ENCODE data around the gene ZRANB2. TPM values are rescaled to one million over a fixed set of nuclear protein-coding genes. Genes with fewer than 3 reads are reported as not detected.
A peak's percentile ranks its signal among the peaks of the same experiment; 100 is the strongest.

The ZRANB2 gene, protein sequence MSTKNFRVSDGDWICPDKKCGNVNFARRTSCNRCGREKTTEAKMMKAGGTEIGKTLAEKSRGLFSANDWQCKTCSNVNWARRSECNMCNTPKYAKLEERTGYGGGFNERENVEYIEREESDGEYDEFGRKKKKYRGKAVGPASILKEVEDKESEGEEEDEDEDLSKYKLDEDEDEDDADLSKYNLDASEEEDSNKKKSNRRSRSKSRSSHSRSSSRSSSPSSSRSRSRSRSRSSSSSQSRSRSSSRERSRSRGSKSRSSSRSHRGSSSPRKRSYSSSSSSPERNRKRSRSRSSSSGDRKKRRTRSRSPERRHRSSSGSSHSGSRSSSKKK
- 46.0 TPM for total RNA-seq
- long read RNA-seq, transcript ZRANB2-201 (11 exons, 2,821 nt) = major isoform, 40 of 91 reads
- long read RNA-seq, transcript ZRANB2-202 (10 exons, 3,078 nt) = minor isoform, 31 of 91 reads
- long read RNA-seq, partial matches to known transcripts = 8 of 91 reads
- long read RNA-seq, other reads (novel, unspliced or antisense) = 10 of 91 reads

DNA sequence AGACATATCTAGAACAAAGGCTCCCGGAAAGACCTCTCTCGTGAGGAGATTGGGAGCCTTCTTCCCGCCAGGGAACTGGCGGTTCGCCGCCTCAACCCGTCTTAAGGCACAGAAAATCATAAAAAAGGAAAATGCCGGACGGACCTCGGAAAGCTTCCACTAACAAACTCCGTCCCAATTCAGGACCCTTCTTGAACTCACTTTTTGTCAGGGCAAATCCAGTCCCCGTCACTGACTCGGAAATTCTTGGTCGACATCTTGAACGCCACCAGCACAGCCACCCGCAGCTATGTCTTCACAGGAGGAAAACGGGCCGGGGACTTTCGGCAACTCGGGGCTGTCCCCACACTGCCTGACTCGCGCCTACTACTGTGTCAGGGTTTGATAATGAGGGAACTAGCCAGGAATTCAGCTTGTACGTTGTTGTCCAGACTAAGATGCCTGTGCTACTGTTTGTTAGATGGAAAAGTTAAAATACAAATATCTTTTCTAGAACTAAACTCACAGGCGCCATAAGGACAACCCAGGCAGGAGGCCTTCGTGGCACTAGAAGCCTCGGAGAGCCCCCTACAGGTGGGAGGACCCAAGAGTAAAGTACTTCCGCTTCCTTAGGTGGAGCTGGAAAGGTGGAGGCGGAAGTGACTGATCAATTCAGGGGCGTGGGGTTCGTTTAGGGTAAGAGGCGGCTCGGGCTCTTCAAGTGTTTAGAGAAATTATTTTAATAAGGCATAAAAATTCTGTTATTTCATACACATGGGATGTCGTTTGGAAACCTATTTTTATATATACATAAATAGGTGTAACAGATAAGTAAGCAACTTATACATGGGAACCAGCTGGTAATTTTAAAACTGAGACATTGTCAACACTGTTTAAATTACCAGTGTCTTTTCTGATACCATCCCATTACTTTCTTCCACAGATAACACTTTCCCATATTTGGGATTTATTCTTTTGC lies at the start of gene ZRANB2:
Gene ZRANB2, minus strand, starts transcription at position 297 of the 958 bp plus-strand sequence. Its CDS starts 40 bp downstream, at position 257.
- intact Hi-C loops (cut with DNase I) = no loop called here
- peak; percentile 92 for DNase-seq
- peak; percentile 99 for ATAC-seq (ENCODE audit: poor library complexity)

DNA sequence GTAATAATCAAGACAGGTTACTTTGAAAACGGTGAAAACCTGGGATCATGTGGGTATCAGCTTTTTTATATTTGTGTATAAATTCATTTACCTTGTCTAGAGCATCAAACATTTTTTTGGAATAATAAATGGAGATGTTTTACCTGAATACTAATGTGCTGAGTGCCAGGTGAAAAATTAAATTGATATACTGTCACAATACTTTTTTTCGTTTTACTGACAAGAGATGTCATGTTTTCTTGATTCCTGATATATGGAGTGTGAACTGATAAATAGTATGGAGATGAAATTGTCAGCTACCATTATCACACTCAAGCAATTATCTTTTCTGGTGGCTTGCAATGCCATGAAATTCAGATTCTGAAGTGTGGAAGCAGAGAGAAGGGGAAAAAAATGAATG lies 47.2 kb upstream of the ZRANB2 start:
- no peak for DNase-seq
- intact Hi-C loops (cut with DNase I) = no loop called here
- ATAC-seq (ENCODE audit: poor library complexity) = no peak

DNA sequence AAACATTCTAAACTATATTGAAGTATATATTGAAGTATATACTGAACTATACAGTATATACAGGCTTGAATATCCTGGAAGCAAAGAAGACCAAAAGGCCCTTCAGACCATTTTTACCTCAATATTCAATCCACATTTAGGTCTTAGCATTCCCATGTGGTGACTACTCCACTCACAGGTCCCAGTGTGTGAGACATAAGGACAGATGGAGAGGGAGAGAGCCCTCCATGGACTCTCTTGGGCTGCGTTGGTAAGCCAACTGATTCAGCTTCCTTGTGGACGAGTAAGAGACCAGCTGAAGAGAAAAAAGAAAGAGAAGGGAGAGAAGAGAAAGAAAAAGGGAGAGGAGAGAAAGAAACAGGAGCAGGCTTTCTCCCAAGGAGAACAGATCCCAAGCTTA lies 37.3 kb upstream of the ZRANB2 start:
- no peak for ATAC-seq (ENCODE audit: poor library complexity)
- intact Hi-C loops (cut with DNase I) = no loop called here
- no peak for DNase-seq

DNA sequence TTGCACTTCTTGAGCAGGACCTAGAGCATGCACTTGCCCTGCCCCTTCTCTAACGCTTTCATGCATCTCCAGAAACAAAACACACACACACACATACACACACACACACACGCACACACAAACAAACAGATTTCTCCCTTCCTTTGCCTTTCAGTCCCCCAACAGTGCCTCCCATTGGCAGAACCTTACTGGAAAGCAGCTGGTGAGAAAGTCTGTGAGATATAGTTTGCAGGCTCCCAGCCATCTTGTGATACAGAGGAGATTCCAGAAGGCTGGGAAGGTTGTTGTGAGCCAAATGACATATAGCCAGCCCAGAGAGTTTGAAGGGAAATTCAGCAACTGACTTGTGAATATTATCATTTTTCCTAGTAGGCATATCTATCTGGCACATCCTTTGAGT lies 35.9 kb upstream of the ZRANB2 start:
- ATAC-seq (ENCODE audit: poor library complexity) (no peak), DNase-seq (no peak)
- intact Hi-C loops (cut with DNase I) = no loop called here

DNA sequence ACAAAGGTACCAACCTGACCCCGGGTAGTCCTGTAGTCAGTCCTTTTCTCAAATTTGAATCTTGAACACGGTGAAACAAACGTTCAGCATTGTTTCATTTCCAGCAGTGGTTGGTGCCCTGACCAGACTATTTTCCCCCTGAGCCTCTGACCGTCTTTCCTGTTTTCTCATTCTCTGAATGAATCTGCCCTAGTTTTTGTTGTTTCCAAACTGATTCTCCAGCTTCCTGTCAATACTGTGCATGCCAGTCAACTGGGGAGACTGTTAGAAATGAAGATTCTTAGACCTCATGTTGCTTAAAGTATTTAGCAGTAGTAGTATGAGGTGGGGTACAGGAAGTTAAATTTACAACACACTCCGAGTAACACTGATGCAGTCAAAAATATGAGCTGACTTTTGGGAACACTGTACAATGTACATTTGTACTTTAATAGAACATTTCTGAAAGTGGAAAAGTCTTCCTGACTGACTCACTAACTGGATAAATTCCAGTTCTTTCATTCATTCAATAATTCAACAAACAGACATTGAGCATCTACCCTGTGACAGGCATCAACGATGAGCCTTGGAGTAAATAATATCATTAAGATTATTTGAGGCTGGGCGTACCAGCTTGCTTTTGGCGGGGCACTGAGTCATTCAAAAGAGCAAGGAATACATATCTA lies 26.0 kb upstream of the ZRANB2 start:
- intact Hi-C loops (cut with DNase I) = no loop called here
- ATAC-seq (ENCODE audit: poor library complexity) = no peak
- no peak for DNase-seq

DNA sequence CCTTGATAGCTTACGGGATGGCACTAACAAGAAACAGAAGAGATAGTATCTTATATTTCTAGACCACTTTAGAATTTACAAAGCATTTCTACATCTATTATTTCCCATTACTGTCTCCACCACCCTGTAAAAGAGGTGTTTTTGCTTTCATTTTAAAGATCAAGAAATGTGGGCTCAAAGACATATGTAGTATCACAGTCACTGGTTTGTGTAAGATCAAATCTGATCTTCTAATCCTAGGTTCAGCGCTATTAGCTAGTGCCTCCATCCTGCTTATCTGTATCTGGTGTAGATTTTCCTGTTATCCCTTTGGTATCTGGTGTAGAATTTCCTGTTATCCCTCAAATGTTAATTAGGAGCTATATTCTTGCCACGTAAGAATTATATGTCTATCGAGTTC lies 23.6 kb upstream of the ZRANB2 start:
- no peak for DNase-seq
- no peak for ATAC-seq (ENCODE audit: poor library complexity)
- intact Hi-C loops (cut with DNase I) = no loop called here

DNA sequence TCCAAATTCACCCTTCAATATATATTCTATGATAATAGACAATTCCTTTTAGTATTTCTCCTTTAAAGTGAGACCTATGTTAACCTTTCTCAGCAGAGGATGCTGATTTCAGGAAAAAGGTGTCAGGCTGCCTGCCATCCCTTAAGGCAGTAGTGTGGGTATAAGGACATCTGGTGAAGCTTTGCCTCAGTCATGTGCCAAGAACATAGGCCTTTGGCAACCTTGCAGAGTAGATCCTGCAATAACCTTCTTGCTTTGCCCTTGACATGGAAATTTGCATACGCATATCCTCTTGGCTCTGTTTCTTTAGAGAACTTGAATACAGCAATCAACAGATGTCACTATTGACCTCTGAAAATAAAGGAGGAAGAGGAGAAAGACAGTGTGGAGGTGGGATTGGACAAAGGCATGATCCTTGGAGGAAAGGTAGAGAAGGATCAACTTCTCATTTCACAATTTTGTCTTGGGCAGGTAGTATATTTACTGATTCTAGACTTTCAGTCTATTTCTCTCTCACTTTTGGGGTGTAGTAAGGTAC lies 21.1 kb upstream of the ZRANB2 start:
- ATAC-seq (ENCODE audit: poor library complexity) (no peak), DNase-seq (no peak)
- intact Hi-C loops (cut with DNase I) = no loop called here

DNA sequence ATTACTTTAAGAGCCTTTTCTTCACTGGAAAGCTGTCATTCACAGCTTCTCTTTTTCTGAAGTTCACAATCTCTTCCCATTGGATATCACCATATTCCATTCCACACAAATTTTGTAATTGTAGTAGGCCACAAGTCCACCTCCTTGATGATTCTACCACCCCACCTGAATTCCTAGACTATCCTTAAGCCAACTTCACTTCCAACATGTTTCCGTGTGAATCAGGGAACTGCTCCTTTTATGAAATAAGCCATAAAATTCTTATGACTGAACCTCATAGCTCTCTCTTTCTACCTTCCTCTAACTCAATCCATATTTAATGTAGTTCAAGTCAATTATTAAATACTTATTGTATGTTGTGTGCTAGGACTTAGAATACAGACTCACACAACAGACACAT lies 16.6 kb upstream of the ZRANB2 start:
- ATAC-seq (ENCODE audit: poor library complexity) (no peak), DNase-seq (no peak)
- intact Hi-C loops (cut with DNase I) = no loop called here

DNA sequence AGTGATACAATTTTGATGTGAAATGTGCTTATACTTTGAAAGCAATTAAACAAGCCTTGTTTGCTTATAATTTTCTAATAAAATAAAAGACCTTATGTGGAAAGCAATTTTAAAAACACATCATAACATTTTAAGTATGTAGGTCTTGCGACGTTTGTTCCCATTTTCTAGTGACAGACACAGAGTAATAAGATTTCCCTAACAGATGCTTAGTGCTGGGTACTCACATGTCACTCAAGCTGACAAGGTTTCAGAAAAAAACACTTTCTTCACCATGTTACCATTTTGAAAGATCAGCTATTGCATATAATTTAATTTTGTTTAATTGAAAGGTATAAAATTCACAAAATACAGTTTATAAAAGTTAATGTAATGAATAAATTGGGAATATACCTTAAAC lies 14.1 kb upstream of the ZRANB2 start:
- intact Hi-C loops (cut with DNase I) = no loop called here
- DNase-seq = no peak
- ATAC-seq (ENCODE audit: poor library complexity) = no peak

DNA sequence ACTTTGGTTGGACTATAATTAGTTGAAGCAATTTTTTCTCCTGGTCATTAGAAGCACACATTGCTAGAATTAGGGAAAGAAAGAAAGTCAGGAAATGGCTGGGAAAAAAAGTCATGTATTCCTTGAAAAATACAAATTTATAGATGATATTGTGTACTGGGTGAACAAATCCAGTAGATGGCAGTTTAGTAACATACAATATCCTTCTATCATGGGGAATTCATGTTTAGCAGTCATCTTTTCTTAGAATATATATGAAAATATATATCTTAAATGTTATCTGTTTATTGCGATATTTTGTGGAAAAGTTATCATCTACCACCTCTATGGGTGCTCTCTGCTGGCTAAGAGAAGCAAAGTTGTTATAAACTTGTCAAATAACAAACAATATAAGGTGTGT lies 13.1 kb upstream of the ZRANB2 start:
- intact Hi-C loops (cut with DNase I) = no loop called here
- ATAC-seq (ENCODE audit: poor library complexity) = no peak
- no peak for DNase-seq

DNA sequence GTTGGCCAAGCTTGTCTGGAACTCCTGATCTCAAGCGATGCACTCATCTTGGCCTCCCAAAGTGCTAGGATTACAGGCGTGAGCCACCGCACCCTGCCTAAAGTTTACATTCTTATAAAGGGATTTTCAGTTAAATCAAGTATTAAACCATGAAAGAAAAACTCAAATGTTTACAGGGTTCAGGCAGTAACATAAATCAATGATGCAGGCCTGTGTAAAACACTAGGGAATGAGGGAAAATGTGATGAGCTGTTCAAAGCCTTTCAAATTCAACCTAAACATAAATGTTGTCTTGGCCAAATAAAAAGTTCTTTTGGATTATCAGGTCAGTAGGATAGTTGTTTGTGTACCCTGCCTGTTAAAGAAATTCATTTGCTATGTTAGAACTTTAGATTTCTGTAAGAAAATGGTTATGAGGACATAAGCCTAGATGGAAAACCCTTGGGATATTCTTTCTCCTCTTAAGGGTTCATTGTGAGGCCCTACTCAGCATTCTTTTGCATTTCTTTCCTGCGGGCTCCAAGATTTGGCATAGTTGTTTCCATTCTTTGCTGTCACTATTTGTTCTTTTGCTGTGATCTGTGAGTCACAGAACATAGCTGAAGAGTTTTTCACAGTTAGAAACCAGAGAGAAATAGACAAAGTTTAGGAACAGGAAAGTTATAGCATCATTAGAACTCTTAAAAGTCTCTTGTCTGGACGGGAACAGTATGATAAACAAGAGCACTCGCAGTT lies 8.9 kb upstream of the ZRANB2 start:
- intact Hi-C loops (cut with DNase I) = no loop called here
- DNase-seq = no peak
- ATAC-seq (ENCODE audit: poor library complexity) = no peak

DNA sequence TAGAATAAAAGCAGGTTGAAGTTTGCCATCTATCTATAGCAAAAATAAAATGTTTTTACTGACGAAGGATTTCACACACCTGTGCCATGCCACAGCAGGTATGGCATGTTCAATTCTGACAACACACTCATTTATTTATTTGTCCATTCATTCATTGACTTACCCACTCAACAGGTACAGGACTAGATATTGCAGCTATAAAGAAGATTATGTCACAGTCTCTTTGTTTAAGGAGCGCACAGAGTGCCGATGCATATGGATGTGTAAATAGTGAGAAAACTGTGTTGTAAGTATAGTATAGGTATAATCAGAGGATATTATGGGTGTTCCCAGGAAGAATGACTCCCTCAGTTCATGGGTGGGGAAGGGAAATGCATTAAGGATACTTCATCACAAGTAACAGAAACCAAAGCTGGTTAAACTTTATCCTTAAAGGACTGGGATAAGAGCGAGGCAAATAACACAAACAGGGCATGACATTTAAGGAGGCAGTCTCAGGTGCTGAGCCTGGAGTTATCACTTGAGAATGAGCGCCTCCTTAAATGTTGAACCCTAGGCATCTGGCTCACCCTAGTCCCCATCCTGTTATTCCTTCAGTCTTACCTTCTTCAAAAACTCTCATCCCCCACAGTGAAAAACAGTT lies 7.9 kb upstream of the ZRANB2 start:
- DNase-seq = no peak
- intact Hi-C loops (cut with DNase I) = no loop called here
- peak; percentile 22 for ATAC-seq (ENCODE audit: poor library complexity)

DNA sequence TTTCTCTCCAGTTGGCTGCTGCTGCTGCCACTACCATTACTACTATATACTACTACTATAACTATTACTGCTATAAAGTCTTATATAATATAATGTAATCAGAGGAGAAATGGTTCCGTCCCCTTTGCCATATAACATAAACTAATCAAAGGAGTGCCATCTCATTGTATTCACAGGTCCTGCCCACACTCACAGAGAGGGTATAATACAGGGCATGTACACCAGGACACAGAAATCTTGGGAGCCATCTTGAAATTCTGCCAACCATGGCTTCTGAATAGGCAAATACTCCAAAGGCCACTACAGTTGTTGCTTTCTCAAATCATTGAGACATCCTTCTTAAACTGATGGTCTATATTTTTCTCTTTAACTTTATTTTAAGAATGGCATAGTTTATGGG lies 6.9 kb upstream of the ZRANB2 start:
- no peak for ATAC-seq (ENCODE audit: poor library complexity)
- no peak for DNase-seq
- intact Hi-C loops (cut with DNase I) = no loop called here

DNA sequence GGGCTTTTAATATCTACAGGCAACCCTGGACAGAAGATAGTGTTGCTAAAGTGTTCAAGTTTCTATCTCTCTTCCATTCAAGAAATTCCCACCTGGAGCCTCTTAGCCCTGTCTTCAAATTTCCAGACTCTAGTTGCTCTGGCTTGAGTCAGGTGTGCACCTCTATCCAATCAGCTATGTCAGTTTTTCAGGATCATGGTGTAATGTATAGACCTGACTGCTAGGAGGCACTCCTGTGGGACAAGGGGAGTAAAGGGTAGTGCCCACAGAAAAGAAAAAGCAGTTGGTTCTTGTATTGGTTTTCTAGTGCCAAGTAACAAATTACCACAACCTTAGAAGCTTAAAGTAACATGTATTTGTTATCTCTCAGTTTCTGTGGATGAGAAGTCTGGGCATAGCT lies 6.2 kb upstream of the ZRANB2 start:
- ATAC-seq (ENCODE audit: poor library complexity) (no peak), DNase-seq (no peak)
- intact Hi-C loops (cut with DNase I) = no loop called here

DNA sequence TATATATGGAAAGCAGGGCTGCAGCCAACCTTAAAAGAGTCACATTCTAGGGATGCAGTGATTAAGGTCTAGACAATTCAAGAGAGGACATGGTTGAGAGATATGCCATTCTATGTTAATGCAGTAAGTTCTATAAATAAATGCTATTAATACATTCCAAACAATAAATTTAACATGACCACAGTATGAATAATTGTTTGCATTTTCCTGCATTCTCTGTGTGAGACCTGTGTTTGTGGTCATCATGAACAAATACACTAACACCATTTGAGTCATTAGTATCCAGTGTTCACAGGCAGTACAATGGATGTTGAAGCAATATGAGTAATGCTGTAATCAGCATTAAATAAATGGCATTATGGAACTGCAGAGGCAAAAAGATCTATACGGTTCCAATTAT lies 5.5 kb upstream of the ZRANB2 start:
- intact Hi-C loops (cut with DNase I) = no loop called here
- ATAC-seq (ENCODE audit: poor library complexity) = no peak
- DNase-seq = no peak

DNA sequence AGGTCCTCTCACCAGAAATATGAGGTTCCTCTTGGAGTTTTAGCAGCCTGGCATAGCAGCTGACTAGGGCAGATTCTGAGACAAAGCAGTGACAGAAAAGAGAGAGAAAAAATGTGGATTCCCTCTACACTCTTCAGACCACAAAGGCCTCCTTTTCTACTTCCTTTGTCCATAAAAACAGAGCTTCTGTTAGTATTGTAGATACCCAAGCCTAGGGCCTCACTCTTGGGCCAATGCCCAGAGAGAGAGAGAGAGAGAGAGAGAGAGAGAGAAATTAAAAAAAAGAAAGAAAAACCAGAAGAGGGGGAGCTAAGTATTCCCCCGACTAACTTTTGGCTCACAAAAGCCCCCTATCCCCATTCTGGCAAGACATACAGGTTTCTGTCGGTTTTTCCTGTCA lies 2.4 kb upstream of the ZRANB2 start:
- intact Hi-C loops (cut with DNase I) = no loop called here

DNA sequence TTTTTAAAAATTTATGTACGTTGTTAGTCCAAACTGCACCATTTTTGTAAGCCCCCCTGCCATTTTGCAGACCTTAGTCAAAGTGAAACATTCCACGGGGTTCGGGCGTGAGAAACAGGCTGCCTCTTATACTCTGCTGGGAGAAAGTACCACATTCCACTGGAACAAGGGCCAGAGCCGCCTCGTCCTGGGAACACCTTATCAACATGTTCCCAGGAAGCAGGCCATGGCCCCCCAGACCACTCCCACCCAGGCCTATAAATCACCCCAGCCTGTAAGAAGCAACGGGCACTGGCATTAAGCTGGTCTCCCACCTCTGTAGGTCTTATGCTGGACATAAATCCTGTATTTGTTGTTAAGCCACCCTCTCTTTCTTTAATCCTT lies 854 bp upstream of the ZRANB2 start:
- ATAC-seq (ENCODE audit: poor library complexity) = no peak
- peak; percentile 52 for DNase-seq
- intact Hi-C loops (cut with DNase I) = no loop called here

More for the DNA sequence above, 2.4 kb upstream of the ZRANB2 start:
- DNase-seq (no peak), ATAC-seq (ENCODE audit: poor library complexity) (no peak)

DNA sequence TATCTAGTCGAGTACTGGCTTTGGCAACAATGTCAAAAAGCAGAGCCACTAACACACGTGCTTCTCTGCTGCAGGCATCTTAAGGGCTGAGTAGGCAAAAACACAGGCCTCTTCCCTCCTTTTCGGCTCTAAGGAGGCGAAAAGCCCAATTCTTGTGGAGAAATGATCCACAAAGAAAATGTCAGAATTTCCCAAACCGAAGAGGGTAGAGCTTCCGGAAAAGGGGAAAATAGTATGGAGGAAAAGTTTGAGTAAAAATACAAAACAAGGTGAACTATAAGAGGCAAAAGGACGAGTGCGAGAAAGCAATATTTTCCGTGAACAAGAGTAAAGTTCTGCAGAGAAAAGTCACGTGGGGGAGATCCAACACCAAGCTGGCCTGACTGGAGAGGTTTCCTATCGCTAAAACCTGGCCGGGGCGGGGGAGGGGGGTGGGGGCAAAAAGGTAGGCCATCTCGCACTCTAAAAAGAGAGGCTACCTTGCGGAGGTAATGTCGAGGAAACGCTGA lies 551 bp downstream of the ZRANB2 start:
- DNase-seq = no peak
- intact Hi-C loops (cut with DNase I) = no loop called here
- peak; percentile 45 for ATAC-seq (ENCODE audit: poor library complexity)
